ENCODE measurements around the gene XIRP2.
"Not testable (repeated sequence)": the region's sequence is repeated elsewhere in the genome, so short reads cannot be mapped to it uniquely, and the experiment has no call there.

XIRP2 gene

DNA sequence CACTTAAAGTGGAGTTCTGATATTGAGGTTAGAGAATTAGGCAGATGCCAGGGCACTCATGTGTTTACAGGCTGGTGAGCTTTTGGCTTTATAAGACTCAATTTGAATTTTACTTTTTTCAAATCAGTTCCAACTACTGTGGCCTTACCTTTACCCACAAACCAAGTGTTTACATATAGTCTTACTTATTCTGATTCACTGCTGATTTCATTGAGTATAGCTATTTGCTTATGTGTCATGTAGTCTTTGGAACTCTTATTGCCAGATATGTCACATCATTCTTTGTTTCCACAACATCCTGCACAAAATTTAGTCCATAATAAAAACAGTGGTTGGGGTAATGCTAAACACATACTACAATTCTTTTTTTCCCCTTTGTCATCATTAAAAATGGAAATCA lies 96.5 kb downstream of the XIRP2 start:
- Histone ChIP-seq H3K27ac (ENCODE audit: low read length) (no peak overlapping the region), H3K4me3 (ENCODE audit: low read depth in 1 of 2, low read length in 2 of 2) (no peak overlapping the region), H3K36me3 (ENCODE audit: control insufficient read depth in 1 of 2, insufficient read depth in 2 of 2, low read length in 2 of 2) (no peaks in the 10 kb centered on the region), H3K9me3 (ENCODE audit: control insufficient read depth in 1 of 2, low read length in 2 of 2) (peaks cover 0 to 3% of the 10 kb centered on the region in 2 donors), H3K4me1 (ENCODE audit: control insufficient read depth in 1 of 2, insufficient read depth in 2 of 2, low read length in 2 of 2) (no peaks in the 10 kb centered on the region), H3K27me3 (ENCODE audit: low read depth, low read length) (no peaks in the 10 kb centered on the region)

DNA sequence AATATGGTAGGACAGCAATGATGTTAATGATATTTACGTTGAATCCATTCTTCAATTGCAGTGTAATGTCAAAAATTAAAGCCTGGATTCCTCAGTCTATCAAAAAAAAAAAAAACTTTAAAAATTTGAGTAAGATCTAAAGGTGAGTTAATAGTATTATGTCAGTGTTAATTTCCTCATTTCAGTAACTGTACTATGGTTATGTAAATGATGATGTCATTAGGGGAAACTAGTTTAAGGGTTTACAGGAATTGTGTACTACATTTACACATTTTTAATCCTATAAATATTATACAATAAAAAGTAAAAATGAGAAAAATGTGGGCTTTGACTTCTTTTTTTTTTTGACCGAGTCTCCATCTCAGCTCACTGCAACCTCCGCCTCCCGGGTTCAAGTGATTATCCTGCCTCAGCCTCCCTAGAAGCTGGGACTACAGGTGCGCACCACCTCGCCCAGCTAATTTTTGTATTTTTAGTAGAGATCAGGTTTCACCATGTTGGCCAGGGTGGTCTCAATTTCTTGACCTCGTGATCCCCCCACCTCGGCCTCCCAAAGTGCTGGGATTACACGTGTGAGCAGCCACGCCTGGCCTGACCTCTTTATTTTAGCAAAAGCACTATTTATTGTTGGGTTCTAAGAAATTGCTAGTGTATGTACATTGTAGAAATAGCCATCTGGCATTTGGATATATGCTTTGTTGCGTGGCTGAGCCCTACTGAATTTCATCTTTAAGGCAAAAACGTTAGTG lies 106.5 kb downstream of the XIRP2 start:
- H3K27me3 ChIP-seq (ENCODE audit: low read depth, low read length), result no peaks in the 10 kb centered on the region
- H3K4me1 ChIP-seq (ENCODE audit: control insufficient read depth in 1 of 2, insufficient read depth in 2 of 2, low read length in 2 of 2), result no peaks in the 10 kb centered on the region
- H3K9me3 ChIP-seq (ENCODE audit: control insufficient read depth in 1 of 2, low read length in 2 of 2), result no peaks in the 10 kb centered on the region
- H3K36me3 ChIP-seq (ENCODE audit: control insufficient read depth in 1 of 2, insufficient read depth in 2 of 2, low read length in 2 of 2), result no peaks in the 10 kb centered on the region
- no peak overlapping the region for H3K4me3 ChIP-seq (ENCODE audit: low read depth in 1 of 2, low read length in 2 of 2)
- no peak overlapping the region for H3K27ac ChIP-seq (ENCODE audit: low read length)

DNA sequence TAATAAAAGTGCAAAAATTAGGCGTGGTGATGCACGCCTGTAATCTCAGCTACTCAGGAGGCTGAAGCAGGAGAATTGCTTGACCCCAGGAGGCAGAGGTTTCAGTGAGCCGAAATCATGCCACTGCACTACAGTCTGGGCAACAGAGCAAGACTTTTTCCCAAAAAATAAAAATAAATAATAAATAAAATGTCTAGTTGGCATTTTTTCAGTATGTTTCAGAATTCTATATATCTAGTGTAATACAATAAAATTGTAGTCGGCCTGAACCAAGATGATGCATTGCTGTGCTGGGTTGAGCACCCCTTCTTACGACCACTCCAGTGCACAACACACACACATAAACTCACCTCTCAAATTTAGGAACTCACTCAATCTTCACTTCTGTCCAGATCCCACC lies 108.2 kb downstream of the XIRP2 start:
- Histone ChIP-seq H3K36me3 (ENCODE audit: control insufficient read depth in 1 of 2, insufficient read depth in 2 of 2, low read length in 2 of 2) (no peaks in the 10 kb centered on the region), H3K9me3 (ENCODE audit: control insufficient read depth in 1 of 2, low read length in 2 of 2) (no peaks in the 10 kb centered on the region), H3K27me3 (ENCODE audit: low read depth, low read length) (no peaks in the 10 kb centered on the region), H3K4me1 (ENCODE audit: control insufficient read depth in 1 of 2, insufficient read depth in 2 of 2, low read length in 2 of 2) (no peaks in the 10 kb centered on the region), H3K27ac (ENCODE audit: low read length) (no peak overlapping the region), H3K4me3 (ENCODE audit: low read depth in 1 of 2, low read length in 2 of 2) (no peak overlapping the region)

DNA sequence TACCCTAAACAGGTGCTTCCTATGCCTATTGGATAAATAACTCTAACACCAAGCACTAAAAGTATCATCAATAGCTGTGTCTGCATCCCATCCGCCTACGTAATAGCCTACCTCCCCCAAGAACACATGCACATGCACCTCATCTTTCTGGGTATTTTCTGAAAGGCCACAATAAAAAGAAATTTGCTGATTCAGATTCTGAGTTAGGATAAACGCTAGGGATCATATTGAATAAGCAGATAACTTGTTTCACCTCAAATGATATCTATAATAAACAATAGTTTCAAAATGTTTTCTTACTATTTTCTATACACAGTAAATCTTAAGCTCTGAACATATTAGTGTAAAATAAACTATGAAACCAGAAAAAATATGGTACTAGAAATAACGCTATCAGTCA lies 112.9 kb downstream of the XIRP2 start:
- H3K27me3 ChIP-seq (ENCODE audit: low read depth, low read length), result no peaks in the 10 kb centered on the region
- H3K9me3 ChIP-seq (ENCODE audit: control insufficient read depth in 1 of 2, low read length in 2 of 2), result no peaks in the 10 kb centered on the region
- H3K36me3 ChIP-seq (ENCODE audit: control insufficient read depth in 1 of 2, insufficient read depth in 2 of 2, low read length in 2 of 2), result no peaks in the 10 kb centered on the region
- H3K27ac ChIP-seq (ENCODE audit: low read length), result no peak overlapping the region
- H3K4me3 ChIP-seq (ENCODE audit: low read depth in 1 of 2, low read length in 2 of 2), result no peak overlapping the region
- H3K4me1 ChIP-seq (ENCODE audit: control insufficient read depth in 1 of 2, insufficient read depth in 2 of 2, low read length in 2 of 2), result no peaks in the 10 kb centered on the region

DNA sequence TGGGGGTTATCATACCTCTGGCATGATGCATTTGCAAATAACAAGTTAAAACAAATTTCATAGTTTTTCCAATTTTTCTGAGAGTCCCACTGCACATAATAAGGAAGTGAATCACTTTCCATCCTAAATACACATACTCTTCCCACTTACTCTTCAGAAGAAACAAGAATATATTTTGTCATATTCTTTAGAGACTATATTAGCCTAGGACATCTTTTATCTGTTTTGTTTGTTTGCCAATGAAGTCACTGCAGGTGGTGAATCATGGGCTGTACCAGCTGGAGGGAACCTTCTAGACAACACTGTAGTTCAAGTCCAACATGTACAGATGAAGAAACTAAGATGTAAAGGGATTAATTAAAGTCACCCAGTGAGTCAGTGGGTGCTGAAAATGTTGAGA lies 116.8 kb downstream of the XIRP2 start:
- Histone ChIP-seq H3K4me3 (ENCODE audit: low read depth in 1 of 2, low read length in 2 of 2) (no peak overlapping the region), H3K4me1 (ENCODE audit: control insufficient read depth in 1 of 2, insufficient read depth in 2 of 2, low read length in 2 of 2) (no peaks in the 10 kb centered on the region), H3K27me3 (ENCODE audit: low read depth, low read length) (no peaks in the 10 kb centered on the region), H3K9me3 (ENCODE audit: control insufficient read depth in 1 of 2, low read length in 2 of 2) (no peaks in the 10 kb centered on the region), H3K27ac (ENCODE audit: low read length) (no peak overlapping the region), H3K36me3 (ENCODE audit: control insufficient read depth in 1 of 2, insufficient read depth in 2 of 2, low read length in 2 of 2) (no peaks in the 10 kb centered on the region)

DNA sequence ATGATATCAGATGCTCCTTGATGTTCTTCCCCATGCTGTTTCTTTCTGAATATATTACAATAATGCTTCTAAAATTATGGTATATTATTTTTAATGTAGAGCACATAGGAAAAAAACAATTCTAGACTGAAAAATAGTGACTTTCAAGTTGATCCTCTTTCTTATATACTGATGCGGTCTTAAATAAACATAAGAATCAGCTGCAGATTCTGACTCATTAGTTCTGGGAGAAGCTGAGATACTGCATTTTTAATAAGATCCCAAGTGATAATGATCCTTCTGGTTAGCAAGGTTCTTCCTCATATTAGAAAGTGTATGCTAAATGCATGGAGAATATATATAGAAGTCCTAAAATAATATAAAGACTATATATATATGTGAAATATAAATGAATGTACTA lies 124.9 kb downstream of the XIRP2 start:
- Histone ChIP-seq H3K4me3 (ENCODE audit: low read depth in 1 of 2, low read length in 2 of 2) (no peak overlapping the region), H3K36me3 (ENCODE audit: control insufficient read depth in 1 of 2, insufficient read depth in 2 of 2, low read length in 2 of 2) (no peaks in the 10 kb centered on the region), H3K27me3 (ENCODE audit: low read depth, low read length) (no peaks in the 10 kb centered on the region), H3K9me3 (ENCODE audit: control insufficient read depth in 1 of 2, low read length in 2 of 2) (no peaks in the 10 kb centered on the region), H3K4me1 (ENCODE audit: control insufficient read depth in 1 of 2, insufficient read depth in 2 of 2, low read length in 2 of 2) (no peaks in the 10 kb centered on the region), H3K27ac (ENCODE audit: low read length) (no peak overlapping the region)

DNA sequence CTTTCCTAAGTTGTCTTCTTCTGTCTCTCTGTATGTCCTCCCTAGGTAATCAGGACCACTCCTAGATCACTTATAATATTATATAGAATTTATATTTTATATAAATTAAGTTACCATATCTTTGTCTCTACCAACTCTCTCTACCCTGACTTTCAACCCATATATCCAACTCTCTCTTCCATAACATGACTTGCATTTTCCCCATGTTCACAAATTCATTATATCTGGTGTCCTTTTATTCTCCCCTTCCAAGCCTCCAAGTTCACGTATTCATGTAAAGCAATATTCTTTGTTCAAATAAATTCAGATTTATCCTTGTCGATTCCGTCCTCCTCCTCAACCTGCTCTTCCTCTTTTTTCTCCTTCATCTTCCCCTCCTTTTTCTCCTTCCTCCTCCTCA lies 127.5 kb downstream of the XIRP2 start:
- H3K4me1 ChIP-seq (ENCODE audit: control insufficient read depth in 1 of 2, insufficient read depth in 2 of 2, low read length in 2 of 2), result no peaks in the 10 kb centered on the region
- H3K27me3 ChIP-seq (ENCODE audit: low read depth, low read length), result no peaks in the 10 kb centered on the region
- H3K27ac ChIP-seq (ENCODE audit: low read length), result no peak overlapping the region
- H3K4me3 ChIP-seq (ENCODE audit: low read depth in 1 of 2, low read length in 2 of 2), result no peak overlapping the region
- H3K9me3 ChIP-seq (ENCODE audit: control insufficient read depth in 1 of 2, low read length in 2 of 2), result no peaks in the 10 kb centered on the region
- H3K36me3 ChIP-seq (ENCODE audit: control insufficient read depth in 1 of 2, insufficient read depth in 2 of 2, low read length in 2 of 2), result no peaks in the 10 kb centered on the region

DNA sequence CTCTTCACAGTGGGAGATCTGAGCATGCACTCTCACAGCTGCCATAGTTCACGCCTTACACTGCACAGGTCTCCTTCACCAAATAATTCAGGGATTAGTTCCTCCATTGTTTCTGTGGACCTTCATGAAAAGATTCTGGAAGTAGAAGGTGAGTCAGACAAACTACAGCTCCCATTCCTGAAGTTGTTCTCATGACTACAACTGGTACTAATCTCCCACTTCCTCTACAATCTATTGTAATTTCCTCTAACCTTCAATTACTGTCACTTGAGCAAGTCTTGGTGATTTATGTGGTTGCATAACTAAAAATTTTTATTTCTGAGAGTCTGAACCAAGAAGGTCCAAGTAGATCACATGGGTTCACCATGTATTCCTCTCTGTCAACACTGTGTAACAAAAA lies 128.7 kb downstream of the XIRP2 start:
- no peaks in the 10 kb centered on the region for H3K4me1 ChIP-seq (ENCODE audit: control insufficient read depth in 1 of 2, insufficient read depth in 2 of 2, low read length in 2 of 2)
- no peaks in the 10 kb centered on the region for H3K9me3 ChIP-seq (ENCODE audit: control insufficient read depth in 1 of 2, low read length in 2 of 2)
- no peak overlapping the region for H3K4me3 ChIP-seq (ENCODE audit: low read depth in 1 of 2, low read length in 2 of 2)
- H3K36me3 ChIP-seq (ENCODE audit: control insufficient read depth in 1 of 2, insufficient read depth in 2 of 2, low read length in 2 of 2), result no peaks in the 10 kb centered on the region
- no peak overlapping the region for H3K27ac ChIP-seq (ENCODE audit: low read length)
- H3K27me3 ChIP-seq (ENCODE audit: low read depth, low read length), result no peaks in the 10 kb centered on the region

DNA sequence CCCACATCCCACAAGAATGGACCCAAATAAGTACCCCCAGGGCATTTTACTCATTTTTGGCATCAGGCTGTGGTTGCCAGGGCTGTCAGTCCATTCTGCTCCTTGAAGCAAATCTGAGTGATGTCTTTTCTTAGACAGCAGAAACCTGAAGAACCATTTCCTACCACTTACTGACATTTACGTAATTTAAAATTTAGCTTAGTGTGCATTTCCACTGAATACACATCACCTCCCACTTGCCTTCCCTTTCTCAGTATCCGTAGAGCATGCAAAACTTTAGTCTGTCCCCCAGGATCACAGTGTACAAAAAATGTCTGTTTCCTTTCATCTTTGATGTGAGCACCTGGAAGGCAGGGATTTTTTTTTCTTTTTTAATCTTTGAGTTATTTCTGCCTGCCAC lies 130.3 kb downstream of the XIRP2 start:
- no peak overlapping the region for H3K27ac ChIP-seq (ENCODE audit: low read length)
- no peak overlapping the region for H3K4me3 ChIP-seq (ENCODE audit: low read depth in 1 of 2, low read length in 2 of 2)
- no peaks in the 10 kb centered on the region for H3K27me3 ChIP-seq (ENCODE audit: low read depth, low read length)
- H3K36me3 ChIP-seq (ENCODE audit: control insufficient read depth in 1 of 2, insufficient read depth in 2 of 2, low read length in 2 of 2), result no peaks in the 10 kb centered on the region
- H3K9me3 ChIP-seq (ENCODE audit: control insufficient read depth in 1 of 2, low read length in 2 of 2), result no peaks in the 10 kb centered on the region
- H3K4me1 ChIP-seq (ENCODE audit: control insufficient read depth in 1 of 2, insufficient read depth in 2 of 2, low read length in 2 of 2), result no peaks in the 10 kb centered on the region

DNA sequence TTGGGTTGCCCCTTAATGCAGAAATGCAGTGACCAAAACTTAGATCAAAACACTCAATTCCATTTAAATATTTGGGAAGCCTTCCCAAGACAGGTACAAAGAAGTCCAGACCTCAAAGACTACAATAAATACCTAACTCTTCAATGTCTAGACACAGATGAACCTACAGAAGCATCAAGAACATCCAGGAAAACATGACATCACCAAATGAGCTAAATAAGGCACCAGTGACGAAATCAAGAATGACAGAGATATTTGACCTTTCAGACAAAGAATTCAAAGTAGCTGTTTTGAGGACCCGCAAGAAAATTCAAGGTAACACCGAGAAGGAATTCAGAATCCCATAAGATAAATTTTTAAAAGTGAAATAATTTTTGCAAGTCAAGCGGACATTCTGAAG lies 140.2 kb downstream of the XIRP2 start:
- Histone ChIP-seq H3K9me3 (ENCODE audit: control insufficient read depth in 1 of 2, low read length in 2 of 2) (no peaks in the 10 kb centered on the region), H3K4me1 (ENCODE audit: control insufficient read depth in 1 of 2, insufficient read depth in 2 of 2, low read length in 2 of 2) (no peaks in the 10 kb centered on the region), H3K27me3 (ENCODE audit: low read depth, low read length) (no peaks in the 10 kb centered on the region), H3K4me3 (ENCODE audit: low read depth in 1 of 2, low read length in 2 of 2) (no peak overlapping the region), H3K36me3 (ENCODE audit: control insufficient read depth in 1 of 2, insufficient read depth in 2 of 2, low read length in 2 of 2) (no peaks in the 10 kb centered on the region), H3K27ac (ENCODE audit: low read length) (no peak overlapping the region)

DNA sequence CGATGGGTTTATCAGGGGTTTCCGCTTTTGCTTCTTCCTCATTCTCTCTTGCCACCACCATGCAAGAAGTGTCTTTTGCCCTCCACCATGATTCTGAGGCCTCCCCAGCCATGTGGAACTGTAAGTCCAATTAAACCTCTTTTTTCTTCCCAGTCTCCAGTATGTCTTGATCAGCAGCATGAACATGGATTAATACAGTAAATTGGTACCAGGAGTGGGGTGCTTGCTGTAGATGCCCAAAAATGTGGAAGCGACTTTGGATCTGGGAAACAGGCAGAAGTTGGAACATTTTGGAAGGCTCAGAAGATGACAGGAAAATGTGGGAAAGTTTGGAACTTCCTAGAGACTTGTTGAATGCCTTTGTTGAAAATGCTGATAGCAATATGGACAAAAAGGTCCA lies 146.7 kb downstream of the XIRP2 start:
- H3K27me3 ChIP-seq (ENCODE audit: low read depth, low read length); H3K27ac ChIP-seq (ENCODE audit: low read length); H3K4me1 ChIP-seq (ENCODE audit: control insufficient read depth in 1 of 2, insufficient read depth in 2 of 2, low read length in 2 of 2); H3K4me3 ChIP-seq (ENCODE audit: low read depth in 1 of 2, low read length in 2 of 2); H3K36me3 ChIP-seq (ENCODE audit: control insufficient read depth in 1 of 2, insufficient read depth in 2 of 2, low read length in 2 of 2): not testable (repeated sequence)
- peaks cover 0 to 15% of the 10 kb centered on the region in 2 donors for H3K9me3 ChIP-seq (ENCODE audit: control insufficient read depth in 1 of 2, low read length in 2 of 2)

DNA sequence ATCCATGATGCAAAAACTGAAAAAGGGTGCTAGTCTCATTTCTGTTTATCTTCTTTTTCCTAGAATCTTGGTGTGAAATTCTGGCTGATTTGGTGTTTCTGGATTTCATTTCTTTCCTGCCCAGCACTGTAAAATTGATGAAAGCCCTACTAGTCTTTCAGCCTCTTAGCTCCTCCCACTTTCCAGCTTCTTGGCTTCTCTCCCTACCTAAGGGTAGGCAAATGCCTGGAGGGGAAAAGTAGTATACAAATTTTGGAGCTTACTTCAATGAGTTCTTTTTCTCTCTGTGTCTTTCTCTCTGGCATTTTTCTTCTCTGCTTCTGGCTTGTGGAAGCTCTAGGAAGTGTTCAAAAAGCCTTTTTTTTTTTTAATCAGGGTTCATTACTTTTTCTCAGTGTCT lies 160.5 kb downstream of the XIRP2 start:
- Histone ChIP-seq H3K4me1 (ENCODE audit: control insufficient read depth in 1 of 2, insufficient read depth in 2 of 2, low read length in 2 of 2) (no peaks in the 10 kb centered on the region), H3K27me3 (ENCODE audit: low read depth, low read length) (no peaks in the 10 kb centered on the region), H3K4me3 (ENCODE audit: low read depth in 1 of 2, low read length in 2 of 2) (no peak overlapping the region), H3K36me3 (ENCODE audit: control insufficient read depth in 1 of 2, insufficient read depth in 2 of 2, low read length in 2 of 2) (no peaks in the 10 kb centered on the region), H3K9me3 (ENCODE audit: control insufficient read depth in 1 of 2, low read length in 2 of 2) (no peaks in the 10 kb centered on the region), H3K27ac (ENCODE audit: low read length) (no peak overlapping the region)
